HG03175 (cell line): ENCODE results near the gene PTPN6.

Experiments
- ATAC-seq: cut with Tn5 transposase; IDR thresholded peaks from one replicate; pipeline ENCODE4 v1.9.1; 2021; ENCODE audit warnings: mild to moderate bottlenecking, moderate library complexity; ENCODE audit not compliant: unreplicated experiment

The PTPN6 gene

DNA sequence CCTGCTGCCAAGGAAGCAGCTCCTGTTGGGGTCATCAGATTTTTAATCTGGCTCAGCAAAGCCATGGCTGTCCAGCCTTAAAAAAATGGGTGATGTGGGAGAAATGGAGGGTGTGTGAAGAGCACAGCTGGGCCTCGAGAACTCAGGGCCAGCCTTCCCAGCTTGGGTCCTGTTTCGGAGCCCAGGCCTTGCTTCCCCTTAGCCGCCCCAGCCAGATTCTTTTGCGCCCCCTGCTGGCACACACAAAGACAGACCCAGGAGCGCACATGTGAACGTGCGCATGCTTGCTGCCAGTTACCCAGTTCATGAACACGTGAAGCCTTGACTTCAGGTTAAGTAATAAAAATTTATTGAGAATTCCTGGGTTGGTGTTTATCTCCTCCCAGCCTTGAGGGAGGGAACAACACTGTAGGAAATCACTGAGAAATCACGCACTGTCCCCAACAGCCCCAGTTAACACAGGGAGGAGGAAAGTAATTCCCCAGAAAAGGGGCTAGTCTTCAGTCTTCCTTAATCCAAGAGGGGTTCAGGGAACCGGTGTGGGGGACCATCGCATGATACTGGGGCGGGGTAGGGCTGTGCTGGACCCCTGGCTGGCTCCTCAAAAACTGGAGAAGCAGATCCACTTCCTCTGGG lies 14.0 kb downstream of the PTPN6 start:
- no peak for ATAC-seq

- ATAC-seq: no peak
Measured at GRCh38 chr12:6965714-6966113, 14.6 kb downstream of the PTPN6 start.

- no peak for ATAC-seq
Measured at GRCh38 chr12:6966351-6966750, 15.2 kb downstream of the PTPN6 start.

GRCh38 chr12:6967651-6968100 lies 16.5 kb downstream of the PTPN6 start:
- no peak for ATAC-seq

GRCh38 chr12:6968426-6968825 lies 17.3 kb downstream of the PTPN6 start:
- no peak for ATAC-seq

GRCh38 chr12:6970096-6970527 lies 19.0 kb downstream of the PTPN6 start:
- peak; percentile 8 for ATAC-seq

- ATAC-seq: no peak
Measured at GRCh38 chr12:6974180-6974579, 23.0 kb downstream of the PTPN6 start.

- no peak for ATAC-seq
Measured at GRCh38 chr12:6975297-6976032, 24.3 kb downstream of the PTPN6 start.

- no peak for ATAC-seq
Measured at GRCh38 chr12:6977653-6978052, 26.5 kb downstream of the PTPN6 start.

- ATAC-seq: no peak
Measured at GRCh38 chr12:6978188-6978587, 27.0 kb downstream of the PTPN6 start.

- no peak for ATAC-seq
Measured at GRCh38 chr12:6978611-6979011, 27.5 kb downstream of the PTPN6 start.

GRCh38 chr12:6979021-6979420 lies 27.9 kb downstream of the PTPN6 start:
- no peak for ATAC-seq

GRCh38 chr12:6979453-6979852 lies 28.3 kb downstream of the PTPN6 start:
- ATAC-seq: no peak

GRCh38 chr12:6980075-6980474 lies 28.9 kb downstream of the PTPN6 start:
- ATAC-seq: no peak

GRCh38 chr12:6980740-6981139 lies 29.6 kb downstream of the PTPN6 start:
- ATAC-seq: no peak

GRCh38 chr12:6981152-6982052 lies 30.2 kb downstream of the PTPN6 start:
- ATAC-seq: no peak

- no peak for ATAC-seq
Measured at GRCh38 chr12:6982532-6982931, 31.4 kb downstream of the PTPN6 start.

DNA sequence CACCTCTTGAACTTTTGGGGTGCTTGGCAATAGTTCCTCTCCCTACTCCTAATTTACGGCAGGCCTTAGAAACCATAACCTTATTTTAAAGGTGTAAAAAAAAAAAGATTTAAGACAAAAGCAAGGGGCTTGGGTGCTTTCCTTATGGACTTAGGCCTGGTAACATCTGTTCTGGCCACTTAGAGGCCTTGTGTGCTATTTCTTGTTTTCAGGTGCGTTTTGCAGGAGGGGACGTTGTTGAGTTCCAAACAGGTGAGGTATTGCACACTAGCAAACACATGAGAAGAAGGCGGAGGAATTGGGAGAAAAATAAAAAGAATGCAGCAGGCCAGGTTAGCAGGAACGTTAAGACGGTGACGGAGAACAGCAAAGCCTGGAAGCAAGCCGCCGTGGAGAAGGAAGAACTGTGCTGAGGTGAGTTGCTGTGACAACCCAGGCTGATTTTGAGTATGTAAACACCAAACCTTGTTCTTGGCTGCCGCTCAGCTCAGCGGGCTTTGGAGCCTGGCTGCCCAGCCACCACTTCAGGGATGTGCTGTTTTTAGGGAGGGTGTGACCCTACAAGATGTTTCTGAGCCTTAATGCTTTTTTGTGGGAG lies 36.9 kb downstream of the PTPN6 start:
- no peak for ATAC-seq

GRCh38 chr12:6996040-6996441 lies 44.9 kb downstream of the PTPN6 start:
- no peak for ATAC-seq

DNA sequence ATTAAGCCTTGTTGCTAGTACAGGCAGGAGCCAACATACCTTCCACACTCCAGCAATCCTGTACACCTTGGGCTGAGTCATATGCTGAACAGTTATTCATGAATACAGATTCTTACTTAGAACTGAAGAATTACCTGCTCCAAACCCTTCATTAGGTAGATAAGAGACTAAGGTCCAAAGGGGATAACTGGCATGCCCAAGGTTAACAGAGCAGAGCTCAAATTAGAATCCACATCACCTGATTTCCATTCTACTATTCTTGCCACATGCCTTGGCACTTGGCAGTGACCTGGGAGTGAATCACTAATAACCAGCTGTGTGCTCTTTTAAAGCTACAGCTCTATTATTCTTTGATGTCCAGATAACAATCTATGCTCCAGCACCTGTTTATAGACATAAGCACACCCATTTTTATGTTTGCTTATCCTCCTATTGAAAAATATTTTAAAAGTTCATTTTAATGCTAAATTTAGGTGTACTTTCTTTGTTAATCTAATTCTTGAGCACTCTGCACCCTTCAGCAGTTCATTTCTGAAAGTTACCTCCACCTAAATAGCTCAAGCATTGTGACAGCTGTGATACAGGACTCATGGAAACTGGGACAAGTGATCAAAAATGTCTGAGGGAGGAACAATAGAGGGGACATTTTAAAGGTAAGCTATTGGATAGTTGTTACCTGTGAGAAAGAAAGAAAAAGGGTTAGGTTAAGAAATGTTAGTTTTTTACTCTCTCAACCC lies 47.7 kb downstream of the PTPN6 start:
- ATAC-seq: no peak
